ENCODE measurements around the gene CLIP2.
"Not testable (repeated sequence)": the region's sequence is repeated elsewhere in the genome, so short reads cannot be mapped to it uniquely, and the experiment has no call there.

Gene CLIP2

DNA sequence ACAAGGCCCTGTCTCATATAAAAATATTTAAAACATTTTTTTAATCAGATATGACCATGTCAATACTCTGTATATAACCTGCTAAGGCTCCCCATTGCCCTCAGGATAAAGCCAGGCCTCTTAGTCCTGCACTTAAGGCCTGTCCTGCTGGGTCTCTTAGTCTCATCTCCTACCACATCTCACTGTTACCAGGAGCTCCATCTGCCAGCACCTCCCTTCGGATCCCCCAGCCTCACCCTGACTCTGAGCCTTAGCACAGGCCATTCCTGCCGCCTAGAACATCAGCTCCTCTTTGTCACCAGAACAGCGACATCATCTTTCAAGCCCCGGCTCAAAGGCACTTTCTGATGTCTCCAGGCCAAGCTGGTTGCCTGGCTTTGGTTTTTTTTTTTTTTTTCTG, 138.8 kb downstream of the CLIP2 start:
- no peak for DNase-seq (ENCODE audit: extremely low read depth in 1 of 2, low read depth in 1 of 2)

DNA sequence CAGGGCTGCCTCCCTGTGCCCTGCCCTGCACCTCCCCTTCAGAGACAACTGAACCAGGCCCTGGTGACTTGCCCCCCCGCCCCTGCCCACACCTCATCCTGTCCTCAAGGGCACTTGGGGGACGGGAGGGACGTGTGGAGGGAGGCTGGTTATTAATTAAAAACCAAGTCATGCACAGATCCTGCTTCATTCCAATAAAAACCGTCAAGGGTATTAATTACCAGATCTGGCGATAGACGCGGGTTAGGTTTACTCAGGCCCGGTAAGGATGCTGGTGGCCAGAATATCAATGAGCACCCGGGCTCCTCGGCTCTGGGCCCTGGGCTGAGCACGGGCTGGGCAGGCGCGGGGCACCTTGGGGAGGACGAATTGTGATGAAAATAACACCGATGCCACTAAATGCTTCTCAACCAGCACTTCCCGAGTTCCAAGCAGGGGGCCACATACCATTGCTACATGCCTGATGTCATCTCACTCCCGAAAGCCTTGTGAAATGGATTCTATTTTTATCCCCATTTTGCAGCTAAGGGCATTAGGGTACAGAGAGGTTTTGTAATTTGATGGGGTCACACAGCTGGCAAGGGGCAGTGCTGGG, 140.0 kb downstream of the CLIP2 start:
- DNase-seq (ENCODE audit: extremely low read depth in 1 of 2, low read depth in 1 of 2), result no peak

- DNase-seq (ENCODE audit: extremely low read depth in 1 of 2, low read depth in 1 of 2), result not testable (repeated sequence)
Observed at GRCh38 chr7:74430409-74430808, 141.2 kb downstream of the CLIP2 start.

GRCh38 chr7:74430961-74431466, 141.8 kb downstream of the CLIP2 start:
- DNase-seq (ENCODE audit: extremely low read depth in 1 of 2, low read depth in 1 of 2), result no peak

DNA sequence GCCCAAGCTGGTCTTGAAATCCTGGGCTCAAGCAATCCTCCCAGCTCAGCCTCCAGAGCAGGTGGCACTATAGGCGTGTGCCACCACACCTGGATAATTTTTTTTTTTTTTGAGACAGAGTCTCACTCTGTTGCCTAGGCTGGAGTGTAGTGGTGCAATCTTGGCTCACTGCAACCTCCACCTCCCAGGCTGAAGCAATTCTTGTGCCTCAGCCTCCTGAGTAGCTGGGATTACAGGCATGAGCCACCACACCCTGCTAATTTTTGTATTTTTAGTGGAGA, 148.0 kb downstream of the CLIP2 start:
- not testable (repeated sequence) for DNase-seq (ENCODE audit: extremely low read depth in 1 of 2, low read depth in 1 of 2)

- DNase-seq (ENCODE audit: extremely low read depth in 1 of 2, low read depth in 1 of 2), result no peak
Observed at GRCh38 chr7:74438327-74438726, 149.1 kb downstream of the CLIP2 start.

DNA sequence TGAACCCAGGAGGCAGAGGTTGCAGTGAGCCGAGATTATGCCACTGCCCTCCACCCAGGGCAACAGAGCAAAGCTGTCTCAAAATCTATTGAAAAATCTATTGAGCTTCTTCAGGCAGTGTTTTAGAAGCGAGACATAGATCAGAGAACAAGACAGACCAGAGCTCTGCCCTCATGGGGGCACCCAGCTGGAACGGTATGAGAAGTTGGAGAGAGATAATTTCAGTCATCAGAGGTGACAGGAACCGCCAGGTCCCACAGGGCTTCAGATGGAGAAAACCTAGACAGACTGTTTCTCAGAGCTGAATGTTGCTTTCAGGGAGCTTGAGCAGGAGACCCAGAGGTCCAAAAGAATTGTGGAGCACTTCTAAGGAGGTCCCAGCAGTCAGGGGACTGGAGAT, 150.3 kb downstream of the CLIP2 start:
- no peak for DNase-seq (ENCODE audit: extremely low read depth in 1 of 2, low read depth in 1 of 2)

- DNase-seq (ENCODE audit: extremely low read depth in 1 of 2, low read depth in 1 of 2), result not testable (repeated sequence)
Observed at GRCh38 chr7:74440143-74440542, 150.9 kb downstream of the CLIP2 start.

DNA sequence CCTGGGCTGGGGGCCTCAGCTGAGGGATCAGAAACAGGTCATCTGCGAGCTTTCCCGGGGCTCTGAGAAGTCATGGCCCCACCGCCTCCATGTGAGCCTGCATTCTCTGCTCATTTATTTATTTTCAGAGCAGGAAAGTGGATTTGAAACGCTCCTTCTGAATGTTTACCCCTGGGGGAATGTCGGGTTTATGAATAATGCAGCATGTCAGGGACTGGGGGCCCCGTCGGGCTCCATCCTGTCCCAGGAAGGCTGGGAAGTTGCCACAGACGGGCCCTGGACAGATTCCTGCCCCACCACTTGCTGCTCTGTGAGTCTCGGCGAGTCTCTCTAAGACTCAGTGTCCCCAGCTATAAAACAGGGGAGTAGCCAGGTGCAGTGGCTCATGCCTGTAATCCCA, 152.6 kb downstream of the CLIP2 start:
- no peak for DNase-seq (ENCODE audit: extremely low read depth in 1 of 2, low read depth in 1 of 2)

DNA sequence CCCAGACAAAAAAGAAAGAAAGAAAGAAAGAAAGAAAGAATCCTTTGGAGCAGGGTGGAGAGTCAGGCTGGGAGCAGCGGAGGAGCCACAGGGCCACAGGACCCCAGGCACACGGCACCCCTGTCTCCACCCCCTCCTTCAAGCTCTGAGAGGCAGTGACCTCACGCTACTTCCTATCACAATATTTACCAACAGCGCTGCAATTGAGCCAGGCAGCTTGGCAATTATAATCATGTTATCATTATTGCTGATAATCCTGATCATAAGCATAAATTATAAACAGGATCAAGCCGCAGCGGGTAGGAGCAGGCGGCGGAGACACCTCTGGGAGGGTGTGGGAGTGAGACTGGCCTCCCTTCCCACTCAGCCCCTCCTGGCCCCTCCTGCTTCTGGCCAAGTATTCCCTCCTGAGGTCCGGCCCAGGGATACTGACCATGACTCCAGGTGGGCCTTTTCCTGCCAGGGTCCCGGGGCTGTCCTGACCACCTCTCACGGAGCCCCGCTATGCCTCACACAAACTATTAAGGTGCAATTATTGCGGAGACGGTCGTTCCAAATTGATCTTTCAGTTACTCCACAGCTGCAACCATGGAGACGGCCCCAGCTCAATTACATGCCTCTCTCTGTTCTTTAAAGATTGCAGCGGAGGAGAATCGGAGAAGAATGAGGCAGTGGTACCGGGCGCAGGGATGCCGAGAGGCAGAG, 154.5 kb downstream of the CLIP2 start:
- no peak for DNase-seq (ENCODE audit: extremely low read depth in 1 of 2, low read depth in 1 of 2)

- DNase-seq (ENCODE audit: extremely low read depth in 1 of 2, low read depth in 1 of 2), result no peak
Observed at GRCh38 chr7:74449144-74449543, 159.9 kb downstream of the CLIP2 start.

GRCh38 chr7:74449809-74450397, 160.7 kb downstream of the CLIP2 start:
- peak; percentile 11 to 43 for DNase-seq (ENCODE audit: extremely low read depth in 1 of 2, low read depth in 1 of 2)

DNA sequence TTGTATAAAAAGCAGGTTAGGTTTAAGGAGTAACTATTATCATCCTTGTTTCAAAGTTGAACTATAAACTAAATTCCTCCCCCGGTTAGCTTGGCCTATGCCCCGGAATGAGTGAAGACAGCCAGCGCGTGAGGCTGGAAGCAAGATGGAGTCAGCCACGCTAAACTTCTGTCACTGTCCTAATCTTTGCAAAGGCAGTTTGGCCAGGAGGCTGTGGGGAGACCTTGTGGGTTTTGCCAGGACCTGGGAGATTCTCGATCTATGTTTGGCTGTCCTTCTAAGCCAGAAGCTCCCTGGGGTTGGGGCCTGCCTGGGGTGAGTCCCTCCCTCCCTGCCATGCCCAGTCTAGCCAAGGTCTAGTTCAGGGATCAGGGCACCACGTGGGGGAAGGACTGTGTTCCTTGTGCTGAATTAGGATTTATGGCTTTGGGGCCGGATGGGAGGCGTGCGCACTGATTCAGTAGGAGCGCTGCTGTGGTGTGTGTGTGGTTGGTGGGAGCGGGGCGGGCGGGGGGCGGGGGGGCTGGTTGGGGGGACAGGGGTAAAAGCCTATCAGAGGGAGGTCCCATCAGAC, 163.6 kb downstream of the CLIP2 start:
- no peak for DNase-seq (ENCODE audit: extremely low read depth in 1 of 2, low read depth in 1 of 2)

- DNase-seq (ENCODE audit: extremely low read depth in 1 of 2, low read depth in 1 of 2), result no peak
Observed at GRCh38 chr7:74453322-74454011, 164.3 kb downstream of the CLIP2 start, which contains the start of gene GTF2IRD1. GTF2IRD1 (plus strand) TSS chr7:74453906; CDS start chr7:74508081, 54,175 bp downstream.

GRCh38 chr7:74454021-74454924, 165.1 kb downstream of the CLIP2 start:
- DNase-seq (ENCODE audit: extremely low read depth in 1 of 2, low read depth in 1 of 2), result no peak

DNA sequence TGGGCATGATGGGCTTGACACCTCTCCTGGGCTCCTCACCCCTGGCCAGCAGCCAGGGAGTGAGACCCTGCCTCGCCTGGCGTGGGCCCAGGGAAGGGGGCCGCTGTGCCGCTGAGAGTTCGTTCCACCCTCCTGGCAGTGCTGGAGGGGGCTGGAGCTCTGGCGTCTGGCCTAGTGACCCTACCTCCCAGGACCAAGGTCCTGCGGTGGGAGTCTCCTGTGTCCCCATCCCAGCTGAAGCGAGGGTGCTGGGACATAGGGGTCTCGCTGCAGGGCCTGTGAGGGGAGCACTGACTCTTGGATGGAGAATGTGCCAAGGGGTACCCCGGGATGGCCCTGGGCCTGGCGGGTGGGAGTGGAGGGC, 165.7 kb downstream of the CLIP2 start:
- DNase-seq (ENCODE audit: extremely low read depth in 1 of 2, low read depth in 1 of 2), result no peak

DNA sequence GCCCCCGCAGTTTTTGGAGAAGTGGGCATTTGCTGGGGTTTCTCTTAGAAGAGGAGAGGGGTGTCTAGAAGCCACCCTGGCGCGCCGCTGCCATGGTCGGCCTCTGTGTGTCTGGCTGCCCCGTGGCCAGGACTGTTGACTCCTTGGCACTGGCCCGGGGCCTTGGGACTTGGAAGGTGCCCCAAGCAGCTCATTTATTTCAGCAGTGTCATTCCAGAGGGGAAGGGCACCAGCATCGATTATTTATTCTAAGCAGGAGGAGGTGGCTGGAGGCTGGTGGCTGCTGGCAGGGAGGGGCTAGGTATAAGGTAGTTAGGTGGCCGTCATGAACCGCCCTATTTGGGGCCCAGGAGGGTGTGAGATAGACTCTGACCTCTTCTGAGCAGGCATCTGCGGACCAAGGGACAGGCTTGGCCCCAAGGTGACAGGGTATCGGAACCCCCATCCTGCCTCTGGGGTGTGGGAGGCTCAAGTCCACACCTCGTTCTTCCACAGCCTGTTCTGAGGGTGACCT, 166.1 kb downstream of the CLIP2 start:
- DNase-seq (ENCODE audit: extremely low read depth in 1 of 2, low read depth in 1 of 2), result no peak
